OCI-LY7 (cell line): ENCODE results near the gene ATP1A2. TPM values are rescaled to one million over a fixed set of nuclear protein-coding genes. Genes with fewer than 3 reads are reported as not detected.

Source experiments
- BruUV-seq: library from RNA; stranded (reverse); fragments of 400-500 nt; replicated peaks from 2 replicates; lab custom pipeline; 2021; lab: Mats Ljungman, UMichigan
- CTCF ChIA-PET: fragments of 300-600 bp; sonication (Branson Sonifier 250); formaldehyde crosslinking; loops from one replicate; lab custom pipeline; 2022; ENCODE audit warnings: antibody characterized with exemption; ENCODE audit not compliant: unreplicated experiment; lab: Charles Lee
- POLR2A ChIA-PET: fragments of 300-600 bp; sonication (Branson Sonifier 250); formaldehyde crosslinking; loops from one replicate; lab custom pipeline; 2022; ENCODE audit warnings: antibody characterized with exemption; lab: Charles Lee
- DNase-seq: peaks from one replicate; pipeline ENCODE4 v3.0.0-alpha.2; 2015; ENCODE audit warnings: low spot score
- H2AFZ ChIP-seq: fragments of 200-600 bp; sonication (generic), shearing (Covaris generic); 2 replicates; pipeline ENCODE4 v1.6.1; 2014; ENCODE audit warnings: mild to moderate bottlenecking, antibody characterized with exemption, low read length, moderate library complexity
- H3K27ac ChIP-seq: fragments of 200-600 bp; sonication (generic); 2 replicates; pipeline ENCODE4 v1.5.1; 2014; ENCODE audit warnings: mixed run types, low read depth, mild to moderate bottlenecking, moderate library complexity, low read length, inconsistent platforms; ENCODE audit not compliant: poor library complexity, severe bottlenecking
- H3K36me3 ChIP-seq: fragments of 200-600 bp; sonication (generic); 2 replicates; pipeline ENCODE4 v1.6.1; 2014; ENCODE audit warnings: mild to moderate bottlenecking, antibody characterized with exemption, low read length, moderate library complexity, mixed read lengths; ENCODE audit not compliant: insufficient read depth
- H3K4me1 ChIP-seq: fragments of 200-600 bp; sonication (generic); 2 replicates; pipeline ENCODE4 v1.5.1; 2014; ENCODE audit warnings: mild to moderate bottlenecking, low read length; ENCODE audit not compliant: insufficient read depth, poor library complexity, severe bottlenecking
- H3K4me2 ChIP-seq: fragments of 200-600 bp; sonication (generic); 2 replicates; pipeline ENCODE4 v1.6.1; 2014; ENCODE audit warnings: mild to moderate bottlenecking, low read length
- H3K4me3 ChIP-seq: fragments of 200-600 bp; sonication (generic); 2 replicates; pipeline ENCODE4 v1.5.1; 2014; ENCODE audit warnings: mild to moderate bottlenecking, low read depth, low read length; ENCODE audit not compliant: poor library complexity, severe bottlenecking
- H3K79me2 ChIP-seq: fragments of 200-600 bp; sonication (generic); 2 replicates; pipeline ENCODE4 v1.6.1; 2016; ENCODE audit warnings: low read depth, mild to moderate bottlenecking, low read length, moderate library complexity, mixed read lengths; ENCODE audit not compliant: insufficient read depth
- H3K9me2 ChIP-seq: fragments of 200-600 bp; sonication (generic); 2 replicates; pipeline ENCODE4 v1.6.1; 2016; ENCODE audit warnings: mild to moderate bottlenecking, low read length, mixed read lengths; ENCODE audit not compliant: insufficient read depth
- H3K9me3 ChIP-seq: fragments of 200-600 bp; sonication (generic); 2 replicates; pipeline ENCODE4 v1.6.1; 2014; ENCODE audit warnings: mild to moderate bottlenecking, mixed run types, low read length, mixed read lengths
- H4K20me1 ChIP-seq: fragments of 200-600 bp; sonication (generic); 2 replicates; pipeline ENCODE4 v1.6.1; 2014; ENCODE audit warnings: mild to moderate bottlenecking, antibody characterized with exemption, low read length, moderate library complexity, mixed read lengths; ENCODE audit not compliant: insufficient read depth
- EZH2phosphoT487 ChIP-seq: fragments of 200-600 bp; sonication (generic); IDR thresholded peaks from 2 replicates; pipeline ENCODE4 v1.6.1; 2018; ENCODE audit warnings: low read depth, borderline replicate concordance, mild to moderate bottlenecking, mixed run types, antibody characterized with exemption, low read length, moderate library complexity, mixed read lengths
- intact Hi-C: fragments of 100-400 bp; cut with micrococcal nuclease; formaldehyde crosslinking; loops from one replicate; pipeline ENCODE4 v1.10.0; 2022; ENCODE audit not compliant: unreplicated experiment
- total RNA-seq, 2 experiments: library from RNA; depleted of rRNA in 1 of 2; stranded (reverse); fragments of >200 nt in 1 of 2; shearing (Covaris generic) in 1 of 2; gene quantifications; 2 replicates each; pipeline ENCODE4 v1.2.3, GENCODE V29; 2014 to 2022
- TF ChIP-seq, protein P1 (sequence below): fragments of 200-600 bp; sonication (generic); conservative IDR thresholded peaks from 2 replicates; pipeline ENCODE4 v1.5.1; 2014; ENCODE audit warnings: mild to moderate bottlenecking, antibody characterized with exemption, low read length, moderate library complexity, mixed read lengths

ATP1A2 gene
- total RNA-seq, 2 experiments from 2014 or later, result not detected

DNA sequence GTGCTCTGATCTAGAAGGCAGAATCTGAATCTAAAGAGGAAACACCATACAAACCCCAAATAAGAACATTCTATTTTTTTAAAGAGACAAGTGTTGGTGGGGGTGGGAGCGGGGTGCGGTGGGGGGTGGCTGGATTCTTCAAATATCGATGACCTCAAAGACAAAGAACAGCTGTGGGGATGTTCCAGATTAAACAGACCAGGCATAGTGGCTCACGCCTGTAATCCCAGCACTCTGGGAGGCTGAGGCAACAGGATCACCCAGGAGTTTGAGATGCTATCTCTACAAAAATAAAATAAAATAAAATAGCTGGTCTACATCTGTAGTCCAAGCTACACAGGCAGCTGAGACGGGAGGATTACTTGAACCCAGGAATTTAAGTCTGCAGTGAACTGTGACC lies 40.8 kb downstream of the ATP1A2 start:
- Histone ChIP-seq H3K79me2 (no peaks in the 10 kb centered on the region), H3K9me3 (no peaks in the 10 kb centered on the region), H2AFZ (no peak overlapping the region), H3K36me3 (no peaks in the 10 kb centered on the region), H4K20me1 (no peaks in the 10 kb centered on the region), H3K4me1 (no peaks in the 10 kb centered on the region), H3K27ac (no peak overlapping the region), H3K9me2 (no peaks in the 10 kb centered on the region), H3K4me2 (no peak overlapping the region), H3K4me3 (no peak overlapping the region)
- no peak for DNase-seq
- no peak for TF ChIP-seq EZH2phosphoT487
- TF ChIP-seq, protein P1, sequence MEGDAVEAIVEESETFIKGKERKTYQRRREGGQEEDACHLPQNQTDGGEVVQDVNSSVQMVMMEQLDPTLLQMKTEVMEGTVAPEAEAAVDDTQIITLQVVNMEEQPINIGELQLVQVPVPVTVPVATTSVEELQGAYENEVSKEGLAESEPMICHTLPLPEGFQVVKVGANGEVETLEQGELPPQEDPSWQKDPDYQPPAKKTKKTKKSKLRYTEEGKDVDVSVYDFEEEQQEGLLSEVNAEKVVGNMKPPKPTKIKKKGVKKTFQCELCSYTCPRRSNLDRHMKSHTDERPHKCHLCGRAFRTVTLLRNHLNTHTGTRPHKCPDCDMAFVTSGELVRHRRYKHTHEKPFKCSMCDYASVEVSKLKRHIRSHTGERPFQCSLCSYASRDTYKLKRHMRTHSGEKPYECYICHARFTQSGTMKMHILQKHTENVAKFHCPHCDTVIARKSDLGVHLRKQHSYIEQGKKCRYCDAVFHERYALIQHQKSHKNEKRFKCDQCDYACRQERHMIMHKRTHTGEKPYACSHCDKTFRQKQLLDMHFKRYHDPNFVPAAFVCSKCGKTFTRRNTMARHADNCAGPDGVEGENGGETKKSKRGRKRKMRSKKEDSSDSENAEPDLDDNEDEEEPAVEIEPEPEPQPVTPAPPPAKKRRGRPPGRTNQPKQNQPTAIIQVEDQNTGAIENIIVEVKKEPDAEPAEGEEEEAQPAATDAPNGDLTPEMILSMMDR, result no peak
- POLR2A ChIA-PET, result interaction anchor here (0.9 kb wide), 1 partner anchor 181 kb away, joined by 3 read pairs; no protein-coding TSS in a partner anchor
- intact Hi-C loops, result no loop called here
- no TSS peak for BruUV-seq
- CTCF ChIA-PET, result no interaction called here

DNA sequence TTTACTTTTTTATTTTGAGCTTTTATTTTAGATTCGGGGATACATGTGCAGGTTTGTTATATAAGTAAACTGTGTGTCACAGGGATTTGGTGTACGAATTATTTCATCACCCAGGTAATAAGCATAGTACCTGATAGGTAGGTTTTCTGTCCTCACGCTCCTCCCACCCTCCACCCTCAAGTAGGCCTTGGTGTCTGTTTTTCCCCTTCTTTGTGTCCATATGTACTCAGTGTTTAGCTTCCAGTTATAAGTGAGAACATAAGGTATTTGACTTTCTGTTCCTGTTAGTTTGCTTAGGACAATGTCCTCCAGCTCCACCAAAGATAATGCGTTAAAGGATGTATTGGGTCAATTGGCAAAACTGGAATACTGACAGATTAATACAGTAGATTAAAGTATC lies 41.6 kb downstream of the ATP1A2 start:
- Histone ChIP-seq H3K4me2 (no peak overlapping the region), H2AFZ (no peak overlapping the region), H3K27ac (no peak overlapping the region), H3K36me3 (no peaks in the 10 kb centered on the region), H3K9me2 (no peaks in the 10 kb centered on the region), H3K4me1 (no peaks in the 10 kb centered on the region), H3K4me3 (no peak overlapping the region), H4K20me1 (no peaks in the 10 kb centered on the region), H3K79me2 (no peaks in the 10 kb centered on the region), H3K9me3 (no peaks in the 10 kb centered on the region)
- CTCF ChIA-PET, result no interaction called here
- DNase-seq, result no peak
- TF ChIP-seq, protein P1, result no peak
- TF ChIP-seq EZH2phosphoT487, result no peak
- POLR2A ChIA-PET, result interaction anchor here (1.2 kb wide), 1 partner anchor 97 kb away, joined by 3 read pairs; no protein-coding TSS in a partner anchor
- intact Hi-C loops, result no loop called here
- no TSS peak for BruUV-seq

DNA sequence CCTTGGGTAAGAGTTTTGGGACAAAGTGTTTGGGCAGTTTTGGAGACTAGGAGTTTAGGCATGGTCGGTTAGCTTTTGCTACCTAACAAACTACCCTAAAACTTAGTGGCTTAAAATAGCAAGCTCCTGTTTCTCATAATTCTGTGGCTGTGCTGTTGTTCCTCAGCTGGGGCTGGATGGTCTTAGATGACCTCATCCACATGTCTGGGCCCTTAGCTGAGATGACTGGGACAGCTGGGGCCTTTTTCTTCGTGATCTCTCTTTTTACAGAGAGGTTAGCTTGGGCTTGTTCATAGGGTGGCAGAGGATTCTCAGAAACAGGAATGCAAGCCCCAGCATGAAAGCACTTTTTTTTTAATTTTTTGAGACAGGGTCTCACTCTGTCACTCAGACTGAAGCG lies 42.5 kb downstream of the ATP1A2 start:
- TF ChIP-seq EZH2phosphoT487, result no peak
- TF ChIP-seq, protein P1, result no peak
- BruUV-seq, result no TSS peak
- H3K4me2 ChIP-seq, result no peak overlapping the region
- H3K79me2 ChIP-seq, result no peaks in the 10 kb centered on the region
- H3K4me3 ChIP-seq, result no peak overlapping the region
- CTCF ChIA-PET, result no interaction called here
- H3K36me3 ChIP-seq, result no peaks in the 10 kb centered on the region
- no peaks in the 10 kb centered on the region for H3K4me1 ChIP-seq
- intact Hi-C loops, result no loop called here
- H3K9me3 ChIP-seq, result no peaks in the 10 kb centered on the region
- no peaks in the 10 kb centered on the region for H4K20me1 ChIP-seq
- DNase-seq, result no peak
- no peak overlapping the region for H3K27ac ChIP-seq
- H3K9me2 ChIP-seq, result no peaks in the 10 kb centered on the region
- no peak overlapping the region for H2AFZ ChIP-seq
- POLR2A ChIA-PET, result interaction anchor here (1.2 kb wide), 1 partner anchor 98 kb away, joined by 3 read pairs; no protein-coding TSS in a partner anchor
